ENCODE measurements around the gene SPATA6. TPM values are rescaled to one million over a fixed set of nuclear protein-coding genes. Genes with fewer than 3 reads are reported as not detected.

Gene SPATA6
- total and polyA plus RNA-seq, 2 of the 13 experiments (the other 11 are each of a cell fraction or from before 2014, with no cell fraction given): 0.81 to 3.3 TPM

DNA sequence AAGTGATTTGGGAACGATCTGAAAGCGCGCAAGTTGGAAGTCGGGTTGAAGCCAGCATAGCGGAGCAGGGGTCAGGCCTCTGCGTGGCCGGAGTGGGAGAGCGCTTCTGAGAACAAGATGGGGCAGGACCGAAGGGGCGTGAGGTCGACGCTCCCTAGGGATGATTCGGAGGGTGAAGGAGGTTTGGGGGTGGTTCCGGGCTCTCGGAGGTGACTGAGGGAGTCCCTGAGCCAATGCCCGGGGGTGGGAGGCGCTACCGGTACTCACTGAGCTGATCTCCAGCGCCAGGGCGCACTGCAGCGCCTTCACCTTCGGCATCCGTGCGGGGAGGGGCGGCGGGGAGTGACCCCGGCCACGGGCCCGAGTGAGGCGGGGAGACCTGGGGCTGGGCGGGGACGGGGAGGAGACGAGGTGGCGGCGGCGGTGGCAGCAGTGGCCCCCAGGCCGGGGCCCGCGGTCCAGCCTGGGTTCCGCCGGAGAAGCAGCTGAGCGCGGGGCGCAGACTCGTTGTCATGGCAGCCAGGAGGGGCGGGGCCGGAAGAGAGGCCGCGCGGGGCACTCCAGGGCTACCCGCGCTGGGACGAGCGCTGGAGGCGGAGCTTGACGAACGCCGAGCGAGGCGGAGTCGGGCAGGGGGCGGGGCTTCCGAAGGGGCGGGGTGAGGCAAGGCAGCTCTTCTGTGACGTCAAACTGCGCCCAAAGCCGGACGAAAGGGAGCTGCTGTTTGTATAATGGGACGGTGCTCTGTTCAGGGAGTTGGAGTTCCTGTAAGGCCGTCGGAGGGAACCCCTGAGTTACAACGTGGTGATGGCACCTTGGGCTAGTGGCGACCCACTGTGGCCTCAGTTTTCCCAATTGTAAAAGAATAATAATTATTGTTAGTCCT lies at the start of gene SPATA6 (continued):
- TF ChIP-seq, protein P1, sequence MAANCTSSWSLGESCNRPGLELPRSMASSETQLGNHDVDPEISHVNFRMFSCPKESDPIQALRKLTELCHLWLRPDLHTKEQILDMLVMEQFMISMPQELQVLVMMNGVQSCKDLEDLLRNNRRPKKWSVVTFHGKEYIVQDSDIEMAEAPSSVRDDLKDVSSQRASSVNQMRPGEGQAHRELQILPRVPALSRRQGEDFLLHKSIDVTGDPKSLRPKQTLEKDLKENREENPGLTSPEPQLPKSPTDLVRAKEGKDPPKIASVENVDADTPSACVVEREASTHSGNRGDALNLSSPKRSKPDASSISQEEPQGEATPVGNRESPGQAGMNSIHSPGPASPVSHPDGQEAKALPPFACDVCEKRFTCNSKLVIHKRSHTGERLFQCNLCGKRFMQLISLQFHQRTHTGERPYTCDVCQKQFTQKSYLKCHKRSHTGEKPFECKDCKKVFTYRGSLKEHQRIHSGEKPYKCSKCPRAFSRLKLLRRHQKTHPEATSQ (CRISPR knock-in tag; IDR thresholded peaks at IDR 0.05; ENCODE audit: borderline replicate concordance): no peak
- no peak for TF ChIP-seq PLRG1 (conservative IDR thresholded peaks at IDR 0.05)
- TF ChIP-seq NFKBIZ (CRISPR knock-in tag; IDR thresholded peaks at IDR 0.05): no peak
- TF ChIP-seq RBFOX2 (IDR thresholded peaks at IDR 0.05; ENCODE audit: low read depth, low read length): peak; percentile 50; the same call in 1 of the 2 replicates
- no peak for TF ChIP-seq GLI4 (CRISPR knock-in tag; IDR thresholded peaks at IDR 0.05; ENCODE audit: borderline replicate concordance)
- TF ChIP-seq NKX3-1 (CRISPR knock-in tag; IDR thresholded peaks at IDR 0.05): no peak
- TF ChIP-seq, protein P2, sequence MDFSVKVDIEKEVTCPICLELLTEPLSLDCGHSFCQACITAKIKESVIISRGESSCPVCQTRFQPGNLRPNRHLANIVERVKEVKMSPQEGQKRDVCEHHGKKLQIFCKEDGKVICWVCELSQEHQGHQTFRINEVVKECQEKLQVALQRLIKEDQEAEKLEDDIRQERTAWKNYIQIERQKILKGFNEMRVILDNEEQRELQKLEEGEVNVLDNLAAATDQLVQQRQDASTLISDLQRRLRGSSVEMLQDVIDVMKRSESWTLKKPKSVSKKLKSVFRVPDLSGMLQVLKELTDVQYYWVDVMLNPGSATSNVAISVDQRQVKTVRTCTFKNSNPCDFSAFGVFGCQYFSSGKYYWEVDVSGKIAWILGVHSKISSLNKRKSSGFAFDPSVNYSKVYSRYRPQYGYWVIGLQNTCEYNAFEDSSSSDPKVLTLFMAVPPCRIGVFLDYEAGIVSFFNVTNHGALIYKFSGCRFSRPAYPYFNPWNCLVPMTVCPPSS (IDR thresholded peaks at IDR 0.05): no peak
- peak; percentile 72 for TF ChIP-seq RFX1 (IDR thresholded peaks at IDR 0.05)
- TF ChIP-seq KDM4B (CRISPR knock-in tag; IDR thresholded peaks at IDR 0.05): no peak
- TF ChIP-seq ZNF781 (CRISPR knock-in tag; IDR thresholded peaks at IDR 0.05; ENCODE audit: borderline replicate concordance, not compliant biosample characterization): no peak
- peak; percentile 78 for TF ChIP-seq CREB1 (IDR thresholded peaks at IDR 0.05)
- TF ChIP-seq CREB1 (CRISPR knock-in tag; IDR thresholded peaks at IDR 0.05): peak; percentile 49
- no peak for TF ChIP-seq YEATS2 (CRISPR knock-in tag; IDR thresholded peaks at IDR 0.05; ENCODE audit: borderline replicate concordance)
- no peak for TF ChIP-seq ZNF558 (CRISPR knock-in tag; IDR thresholded peaks at IDR 0.05; ENCODE audit: borderline replicate concordance)
- no peak for TF ChIP-seq SP5 (CRISPR knock-in tag; IDR thresholded peaks at IDR 0.05; ENCODE audit: borderline replicate concordance, low read depth)
- TF ChIP-seq ZNF747 (CRISPR knock-in tag; IDR thresholded peaks at IDR 0.05; ENCODE audit: borderline replicate concordance): no peak
- no peak for TF ChIP-seq ASH2L (IDR thresholded peaks at IDR 0.05; ENCODE audit: insufficient read length, low read depth, low read length)
- TF ChIP-seq, protein P3, sequence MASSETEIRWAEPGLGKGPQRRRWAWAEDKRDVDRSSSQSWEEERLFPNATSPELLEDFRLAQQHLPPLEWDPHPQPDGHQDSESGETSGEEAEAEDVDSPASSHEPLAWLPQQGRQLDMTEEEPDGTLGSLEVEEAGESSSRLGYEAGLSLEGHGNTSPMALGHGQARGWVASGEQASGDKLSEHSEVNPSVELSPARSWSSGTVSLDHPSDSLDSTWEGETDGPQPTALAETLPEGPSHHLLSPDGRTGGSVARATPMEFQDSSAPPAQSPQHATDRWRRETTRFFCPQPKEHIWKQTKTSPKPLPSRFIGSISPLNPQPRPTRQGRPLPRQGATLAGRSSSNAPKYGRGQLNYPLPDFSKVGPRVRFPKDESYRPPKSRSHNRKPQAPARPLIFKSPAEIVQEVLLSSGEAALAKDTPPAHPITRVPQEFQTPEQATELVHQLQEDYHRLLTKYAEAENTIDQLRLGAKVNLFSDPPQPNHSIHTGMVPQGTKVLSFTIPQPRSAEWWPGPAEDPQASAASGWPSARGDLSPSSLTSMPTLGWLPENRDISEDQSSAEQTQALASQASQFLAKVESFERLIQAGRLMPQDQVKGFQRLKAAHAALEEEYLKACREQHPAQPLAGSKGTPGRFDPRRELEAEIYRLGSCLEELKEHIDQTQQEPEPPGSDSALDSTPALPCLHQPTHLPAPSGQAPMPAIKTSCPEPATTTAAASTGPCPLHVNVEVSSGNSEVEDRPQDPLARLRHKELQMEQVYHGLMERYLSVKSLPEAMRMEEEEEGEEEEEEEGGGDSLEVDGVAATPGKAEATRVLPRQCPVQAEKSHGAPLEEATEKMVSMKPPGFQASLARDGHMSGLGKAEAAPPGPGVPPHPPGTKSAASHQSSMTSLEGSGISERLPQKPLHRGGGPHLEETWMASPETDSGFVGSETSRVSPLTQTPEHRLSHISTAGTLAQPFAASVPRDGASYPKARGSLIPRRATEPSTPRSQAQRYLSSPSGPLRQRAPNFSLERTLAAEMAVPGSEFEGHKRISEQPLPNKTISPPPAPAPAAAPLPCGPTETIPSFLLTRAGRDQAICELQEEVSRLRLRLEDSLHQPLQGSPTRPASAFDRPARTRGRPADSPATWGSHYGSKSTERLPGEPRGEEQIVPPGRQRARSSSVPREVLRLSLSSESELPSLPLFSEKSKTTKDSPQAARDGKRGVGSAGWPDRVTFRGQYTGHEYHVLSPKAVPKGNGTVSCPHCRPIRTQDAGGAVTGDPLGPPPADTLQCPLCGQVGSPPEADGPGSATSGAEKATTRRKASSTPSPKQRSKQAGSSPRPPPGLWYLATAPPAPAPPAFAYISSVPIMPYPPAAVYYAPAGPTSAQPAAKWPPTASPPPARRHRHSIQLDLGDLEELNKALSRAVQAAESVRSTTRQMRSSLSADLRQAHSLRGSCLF (CRISPR knock-in tag; IDR thresholded peaks at IDR 0.05; ENCODE audit: borderline replicate concordance): no peak
- peak; percentile 30 for TF ChIP-seq YY1 (IDR thresholded peaks at IDR 0.05; ENCODE audit: insufficient read depth, insufficient replicate concordance, low read depth, low read length)
- no peak for TF ChIP-seq HNRNPL (IDR thresholded peaks at IDR 0.05; ENCODE audit: low read depth, low read length)

Data from HepG2 (cell line).